OCI-LY1 (cell line): ENCODE data around the gene HSBP1L1.

Experiments used
- H2AFZ ChIP-seq: fragments of 200-600 bp; sonication (generic), shearing (Covaris generic); 2 replicates; pipeline ENCODE4 v1.6.0; 2014; ENCODE audit warnings: antibody characterized with exemption, mild to moderate bottlenecking, low read length
- H3F3A ChIP-seq: fragments of 200-600 bp; sonication (generic), shearing (Covaris generic); 2 replicates; pipeline ENCODE4 v1.6.0; 2014; ENCODE audit warnings: mild to moderate bottlenecking, antibody characterized with exemption, low read length, moderate library complexity; ENCODE audit not compliant: insufficient read depth
- H3K27ac ChIP-seq: fragments of 200-600 bp; sonication (generic); 2 replicates; pipeline ENCODE4 v1.5.1; 2014; ENCODE audit warnings: low read length, mixed run types, mild to moderate bottlenecking, low read depth; ENCODE audit not compliant: poor library complexity, severe bottlenecking
- H3K27me3 ChIP-seq: fragments of 200-600 bp; sonication (generic); 2 replicates; pipeline ENCODE4 v1.6.0; 2014; ENCODE audit warnings: antibody characterized with exemption, mild to moderate bottlenecking, low read length, moderate library complexity; ENCODE audit not compliant: insufficient read depth
- H3K36me3 ChIP-seq: fragments of 200-600 bp; sonication (generic); 2 replicates; pipeline ENCODE4 v1.6.1; 2014; ENCODE audit warnings: mild to moderate bottlenecking, antibody characterized with exemption, low read length, moderate library complexity, mixed read lengths; ENCODE audit not compliant: insufficient read depth
- H3K4me1 ChIP-seq: fragments of 200-600 bp; sonication (generic); 2 replicates; pipeline ENCODE4 v1.5.1; 2014; ENCODE audit warnings: mild to moderate bottlenecking, low read length, moderate library complexity; ENCODE audit not compliant: insufficient read depth, severe bottlenecking
- H3K4me2 ChIP-seq: fragments of 200-600 bp; sonication (generic), shearing (Covaris generic); 2 replicates; pipeline ENCODE4 v1.6.1; 2014; ENCODE audit warnings: low read length
- H3K4me3 ChIP-seq: fragments of 200-600 bp; sonication (generic); 2 replicates; pipeline ENCODE4 v1.5.1; 2014; ENCODE audit warnings: low read length, low read depth, mild to moderate bottlenecking, mixed read lengths; ENCODE audit not compliant: poor library complexity, severe bottlenecking
- H3K79me2 ChIP-seq: fragments of 200-600 bp; shearing (Covaris generic); 2 replicates; pipeline ENCODE4 v1.6.1; 2016; ENCODE audit warnings: mixed run types, low read length, mixed read lengths; ENCODE audit not compliant: insufficient read depth
- H3K9ac ChIP-seq: fragments of 200-600 bp; sonication (generic), shearing (Covaris generic); 2 replicates; pipeline ENCODE4 v1.6.1; 2014; ENCODE audit warnings: mild to moderate bottlenecking, low read length, mixed read lengths
- H3K9me2 ChIP-seq: fragments of 200-600 bp; sonication (generic), shearing (Covaris generic); 2 replicates; pipeline ENCODE4 v1.6.1; 2014; ENCODE audit warnings: low read depth, mild to moderate bottlenecking, low read length, mixed read lengths
- H3K9me3 ChIP-seq: fragments of 200-600 bp; shearing (Covaris generic); 2 replicates; pipeline ENCODE4 v1.6.1; 2014; ENCODE audit warnings: low read length, mixed read lengths
- H4K20me1 ChIP-seq: fragments of 200-600 bp; sonication (generic), shearing (Covaris generic); 2 replicates; pipeline ENCODE4 v1.6.0; 2016; ENCODE audit warnings: mild to moderate bottlenecking, low read length; ENCODE audit not compliant: insufficient read depth
- EZH2 ChIP-seq: fragments of 200-600 bp; sonication (generic), shearing (Covaris generic); IDR thresholded peaks from 2 replicates; pipeline ENCODE4 v1.8.0; 2017; ENCODE audit warnings: borderline replicate concordance, mixed run types, mild to moderate bottlenecking, antibody characterized with exemption, low read length, moderate library complexity, mixed read lengths
- TF ChIP-seq, protein P1 (sequence below): fragments of 200-600 bp; sonication (generic), shearing (Covaris generic); IDR thresholded peaks from 2 replicates; pipeline ENCODE4 v1.5.1; 2017; ENCODE audit warnings: mild to moderate bottlenecking, antibody characterized with exemption, low read length, moderate library complexity, mixed read lengths

The HSBP1L1 gene

DNA sequence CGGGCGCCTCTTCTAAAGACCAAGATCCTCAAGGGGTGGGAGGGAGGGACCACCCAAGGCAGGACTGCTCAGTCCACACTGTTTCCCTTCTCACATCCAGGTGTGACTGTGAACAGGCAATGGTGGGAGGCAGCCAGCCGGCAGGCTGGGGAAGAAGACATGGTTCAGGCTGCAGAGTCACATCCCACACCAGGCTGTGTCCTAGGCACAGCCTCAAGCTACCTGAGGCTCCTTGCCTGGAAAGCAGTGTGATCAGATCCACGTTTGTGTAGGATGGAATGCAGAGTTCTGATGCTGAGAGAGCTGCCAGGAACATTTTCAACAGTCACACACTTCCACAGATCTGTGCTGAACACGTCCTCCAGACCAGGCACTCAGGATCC is 29.4 kb upstream of the HSBP1L1 start:
- no peak overlapping the region for H3K4me3 ChIP-seq
- H3K27ac ChIP-seq = no peak overlapping the region
- no peaks in the 10 kb centered on the region for H3K27me3 ChIP-seq
- peaks cover 4% of the 10 kb centered on the region for H3K4me1 ChIP-seq
- H3K9ac ChIP-seq = no peak overlapping the region
- H3F3A ChIP-seq = no peaks in the 10 kb centered on the region
- no peak for TF ChIP-seq EZH2
- TF ChIP-seq, protein P1, sequence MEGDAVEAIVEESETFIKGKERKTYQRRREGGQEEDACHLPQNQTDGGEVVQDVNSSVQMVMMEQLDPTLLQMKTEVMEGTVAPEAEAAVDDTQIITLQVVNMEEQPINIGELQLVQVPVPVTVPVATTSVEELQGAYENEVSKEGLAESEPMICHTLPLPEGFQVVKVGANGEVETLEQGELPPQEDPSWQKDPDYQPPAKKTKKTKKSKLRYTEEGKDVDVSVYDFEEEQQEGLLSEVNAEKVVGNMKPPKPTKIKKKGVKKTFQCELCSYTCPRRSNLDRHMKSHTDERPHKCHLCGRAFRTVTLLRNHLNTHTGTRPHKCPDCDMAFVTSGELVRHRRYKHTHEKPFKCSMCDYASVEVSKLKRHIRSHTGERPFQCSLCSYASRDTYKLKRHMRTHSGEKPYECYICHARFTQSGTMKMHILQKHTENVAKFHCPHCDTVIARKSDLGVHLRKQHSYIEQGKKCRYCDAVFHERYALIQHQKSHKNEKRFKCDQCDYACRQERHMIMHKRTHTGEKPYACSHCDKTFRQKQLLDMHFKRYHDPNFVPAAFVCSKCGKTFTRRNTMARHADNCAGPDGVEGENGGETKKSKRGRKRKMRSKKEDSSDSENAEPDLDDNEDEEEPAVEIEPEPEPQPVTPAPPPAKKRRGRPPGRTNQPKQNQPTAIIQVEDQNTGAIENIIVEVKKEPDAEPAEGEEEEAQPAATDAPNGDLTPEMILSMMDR = no peak
- H3K9me2 ChIP-seq = no peaks in the 10 kb centered on the region
- H2AFZ ChIP-seq = no peak overlapping the region
- peaks cover 13% of the 10 kb centered on the region for H3K9me3 ChIP-seq
- H3K4me2 ChIP-seq = no peak overlapping the region
- no peaks in the 10 kb centered on the region for H3K79me2 ChIP-seq
- H4K20me1 ChIP-seq = no peaks in the 10 kb centered on the region
- peaks cover 62% of the 10 kb centered on the region for H3K36me3 ChIP-seq

DNA sequence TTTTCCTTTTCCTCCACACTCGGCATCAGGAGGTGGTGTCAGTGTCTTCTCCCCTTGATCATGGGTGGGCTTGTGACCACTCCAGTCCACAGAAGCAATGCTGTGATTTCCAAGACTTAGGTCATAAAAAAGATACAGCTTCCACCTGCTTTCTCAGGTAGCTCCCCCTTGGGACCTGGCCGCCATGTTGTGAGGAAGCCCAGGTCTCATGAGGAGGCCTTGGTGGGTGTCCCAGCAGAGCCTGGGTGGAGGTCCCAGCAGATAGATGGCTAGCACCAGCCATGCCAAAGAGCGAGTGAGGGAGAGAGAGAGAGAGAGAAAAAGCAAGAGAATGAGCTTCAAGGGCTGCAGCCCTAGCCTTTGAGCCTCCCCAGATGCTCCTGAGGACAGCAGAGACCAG is 28.9 kb upstream of the HSBP1L1 start:
- Histone ChIP-seq H4K20me1 (no peaks in the 10 kb centered on the region), H3K9me3 (peaks cover 9% of the 10 kb centered on the region), H3K4me3 (no peak overlapping the region), H3K4me1 (peaks cover 4% of the 10 kb centered on the region), H3K9ac (no peak overlapping the region), H2AFZ (no peak overlapping the region), H3K27me3 (no peaks in the 10 kb centered on the region), H3K4me2 (no peak overlapping the region), H3F3A (no peaks in the 10 kb centered on the region), H3K36me3 (peaks cover 62% of the 10 kb centered on the region), H3K79me2 (no peaks in the 10 kb centered on the region), H3K27ac (no peak overlapping the region), H3K9me2 (no peaks in the 10 kb centered on the region)
- no peak for TF ChIP-seq EZH2
- TF ChIP-seq, protein P1 = no peak

DNA sequence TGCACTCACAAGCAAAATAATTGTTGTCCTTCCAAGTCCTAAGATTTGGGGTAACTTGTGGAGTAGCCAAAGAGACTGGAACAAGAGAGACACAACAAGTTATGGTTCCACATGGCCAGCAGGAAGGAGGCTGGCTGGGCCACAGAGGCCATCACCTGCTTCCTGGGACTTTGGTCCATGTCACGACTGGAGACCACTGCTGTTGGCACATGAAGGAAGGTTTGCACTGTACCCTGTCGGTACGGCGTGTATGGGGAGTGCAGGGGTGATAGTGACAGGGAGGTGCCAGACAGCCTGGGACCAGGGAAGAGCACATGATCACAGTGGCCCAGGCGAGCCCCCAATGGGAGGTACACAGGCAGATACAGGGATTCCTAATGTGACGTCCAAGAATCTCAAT is 28.5 kb upstream of the HSBP1L1 start:
- Histone ChIP-seq H4K20me1 (no peaks in the 10 kb centered on the region), H3K27ac (no peak overlapping the region), H3K9ac (no peak overlapping the region), H3K4me1 (peaks cover 4% of the 10 kb centered on the region), H2AFZ (no peak overlapping the region), H3K27me3 (no peaks in the 10 kb centered on the region), H3K4me2 (no peak overlapping the region), H3F3A (no peaks in the 10 kb centered on the region), H3K79me2 (no peaks in the 10 kb centered on the region), H3K9me2 (no peaks in the 10 kb centered on the region), H3K4me3 (no peak overlapping the region), H3K9me3 (peaks cover 8% of the 10 kb centered on the region; the same call in 1 of the 2 replicates), H3K36me3 (peaks cover 65% of the 10 kb centered on the region)
- TF ChIP-seq, protein P1 = no peak
- TF ChIP-seq EZH2 = no peak
